Ascending aorta (tissue), 2 donors: ENCODE results near the gene RAPH1. TPM values are rescaled to one million over a fixed set of nuclear protein-coding genes. Genes with fewer than 3 reads are reported as not detected.

Experiments used
- DNase-seq, 2 donors: peaks; one replicate each; pipeline ENCODE4 v3.0.0-alpha.2; 2019; ENCODE audit warnings: low spot score in 2 of 2
- H3K27ac ChIP-seq, 2 donors: fragments of 200-600 bp; sonication (generic); one replicate each; pipeline ENCODE4 v1.5.1; 2016 to 2017; ENCODE audit warnings: mild to moderate bottlenecking in 1 of 2
- H3K27me3 ChIP-seq: fragments of 200-600 bp; sonication (generic); one replicate; pipeline ENCODE4 v1.5.1; 2017
- H3K36me3 ChIP-seq, 2 donors: fragments of 200-600 bp; sonication (generic); one replicate each; pipeline ENCODE4 v1.5.1; 2016
- H3K4me1 ChIP-seq, 2 donors: fragments of 200-600 bp; sonication (generic); one replicate each; pipeline ENCODE4 v1.5.1; 2016 to 2017; ENCODE audit warnings: mild to moderate bottlenecking in 1 of 2
- H3K4me3 ChIP-seq, 2 donors: fragments of 200-600 bp; sonication (generic); one replicate each; pipeline ENCODE4 v1.5.1; 2016 to 2017; ENCODE audit warnings: mild to moderate bottlenecking in 1 of 2
- H3K9me3 ChIP-seq, 2 donors: fragments of 200-600 bp; sonication (generic); one replicate each; pipeline ENCODE4 v1.5.1; 2016
- CTCF ChIP-seq, 3 experiments: fragments of 200-600 bp in 2 of 3; fragments of 450-650 bp in 1 of 3; sonication (generic) in 2 of 3; IDR thresholded peaks; one replicate each; pipeline ENCODE4 v1.5.1; 2016 to 2019; ENCODE audit warnings: antibody characterized with exemption in 3 of 3, mild to moderate bottlenecking in 1 of 3, moderate library complexity in 1 of 3
- intact Hi-C: fragments of 100-400 bp; cut with DNase I; formaldehyde crosslinking; loops from one replicate; pipeline ENCODE4 v1.15.1; 2023
- total RNA-seq: library from RNA; depleted of rRNA; stranded (reverse); fragments of >200 nt; gene quantifications from one replicate; pipeline ENCODE4 v1.1.0, GENCODE V29; 2016

The RAPH1 gene
- total RNA-seq, 1 donor from 2014 or later: 49.8 TPM

GRCh38 chr2:203582468-203582867 is 47.4 kb upstream of the RAPH1 start:
- Histone ChIP-seq H3K36me3 (no peaks in the 10 kb centered on the region), H3K4me1 (peaks cover 11 to 28% of the 10 kb centered on the region in 2 donors), H3K27me3 (no peaks in the 10 kb centered on the region), H3K9me3 (no peaks in the 10 kb centered on the region), H3K4me3 (peak overlapping the region in 1 of 2 donors; percentile 8), H3K27ac (peak overlapping the region; percentile 76 to 92)
- no peak for TF ChIP-seq CTCF (IDR thresholded peaks at IDR 0.05)
- intact Hi-C loops: loop anchor here (2.0 to 5.0 kb wide), 3 partner anchors 70 to 220 kb away; no protein-coding TSS in a partner anchor
- no peak for DNase-seq

- Histone ChIP-seq H3K4me1 (peaks cover 11 to 28% of the 10 kb centered on the region in 2 donors), H3K4me3 (no peak overlapping the region), H3K27ac (peak overlapping the region; percentile 76 to 92), H3K36me3 (no peaks in the 10 kb centered on the region), H3K9me3 (no peaks in the 10 kb centered on the region), H3K27me3 (no peaks in the 10 kb centered on the region)
- TF ChIP-seq CTCF (IDR thresholded peaks at IDR 0.05): no peak
- DNase-seq: no peak
- intact Hi-C loops: loop anchor here (5.0 kb wide), 2 partner anchors 71 to 221 kb away; no protein-coding TSS in a partner anchor
Observed at GRCh38 chr2:203580844-203581243, 45.7 kb upstream of the RAPH1 start.

- no peak for TF ChIP-seq CTCF (IDR thresholded peaks at IDR 0.05)
- Histone ChIP-seq H3K36me3 (no peaks in the 10 kb centered on the region), H3K27me3 (no peaks in the 10 kb centered on the region), H3K4me1 (peaks cover 11 to 28% of the 10 kb centered on the region in 2 donors), H3K9me3 (no peaks in the 10 kb centered on the region), H3K27ac (peak overlapping the region; percentile 56 to 76), H3K4me3 (no peak overlapping the region)
- no peak for DNase-seq
- intact Hi-C loops: loop anchor here (5.0 kb wide), 2 partner anchors 73 to 223 kb away; no protein-coding TSS in a partner anchor
Observed at GRCh38 chr2:203579730-203580129, 44.6 kb upstream of the RAPH1 start.

GRCh38 chr2:203578759-203579643 is 43.9 kb upstream of the RAPH1 start:
- intact Hi-C loops: loop anchor here (1.0 kb wide), 1 partner anchor 44 kb away; the partner anchor contains the start of gene RAPH1
- TF ChIP-seq CTCF (IDR thresholded peaks at IDR 0.05): no peak
- no peak overlapping the region for H3K4me3 ChIP-seq
- H3K27ac ChIP-seq: peak overlapping the region; percentile 56 to 76
- H3K36me3 ChIP-seq: no peaks in the 10 kb centered on the region
- DNase-seq: peak in 1 of 2 donors; percentile 76
- H3K27me3 ChIP-seq: no peaks in the 10 kb centered on the region
- no peaks in the 10 kb centered on the region for H3K9me3 ChIP-seq
- H3K4me1 ChIP-seq: peaks cover 3 to 21% of the 10 kb centered on the region in 2 donors

- TF ChIP-seq CTCF (IDR thresholded peaks at IDR 0.05): no peak
- intact Hi-C loops: no loop called here
- Histone ChIP-seq H3K36me3 (no peaks in the 10 kb centered on the region), H3K9me3 (no peaks in the 10 kb centered on the region), H3K4me3 (no peak overlapping the region), H3K27me3 (no peaks in the 10 kb centered on the region), H3K4me1 (peaks cover 0 to 3% of the 10 kb centered on the region in 2 donors), H3K27ac (no peak overlapping the region)
- DNase-seq: no peak
Observed at GRCh38 chr2:203574824-203575223, 39.7 kb upstream of the RAPH1 start.
